Measurements from ENCODE around the gene SELENOH.

DNA sequence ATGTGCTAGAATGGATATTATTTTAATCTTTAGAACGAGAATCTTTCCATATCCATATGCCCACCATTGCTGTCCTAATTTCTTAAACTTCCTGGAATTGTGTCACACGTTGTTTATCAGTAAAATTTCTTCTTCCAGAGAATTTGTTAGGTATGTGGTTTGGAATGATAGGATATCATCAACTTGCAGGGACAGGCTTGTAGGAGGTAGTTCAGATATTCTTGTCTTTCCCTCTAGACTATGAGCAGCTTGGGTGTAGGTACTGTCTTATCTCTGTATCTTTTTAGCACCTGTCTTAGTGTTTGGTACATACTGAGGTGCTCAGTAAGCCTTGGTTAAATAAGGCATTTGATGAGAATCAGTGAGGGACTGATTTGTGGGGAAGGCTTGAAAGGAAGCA lies 23.7 kb downstream of the SELENOH start:
- TF ChIP-seq PPARA (CRISPR knock-in tag; IDR thresholded peaks at IDR 0.05; ENCODE audit: borderline replicate concordance) (no peak), RARB (CRISPR knock-in tag; IDR thresholded peaks at IDR 0.05) (no peak), ZFP30 (CRISPR knock-in tag; IDR thresholded peaks at IDR 0.05) (no peak), ZNF70 (CRISPR knock-in tag; IDR thresholded peaks at IDR 0.05) (no peak), GLIS3 (CRISPR knock-in tag; IDR thresholded peaks at IDR 0.05) (no peak), ESRRG (CRISPR knock-in tag; IDR thresholded peaks at IDR 0.05) (no peak), ZNF565 (CRISPR knock-in tag; conservative IDR thresholded peaks at IDR 0.05; ENCODE audit: low read depth) (no peak)
- TF ChIP-seq, protein P1, sequence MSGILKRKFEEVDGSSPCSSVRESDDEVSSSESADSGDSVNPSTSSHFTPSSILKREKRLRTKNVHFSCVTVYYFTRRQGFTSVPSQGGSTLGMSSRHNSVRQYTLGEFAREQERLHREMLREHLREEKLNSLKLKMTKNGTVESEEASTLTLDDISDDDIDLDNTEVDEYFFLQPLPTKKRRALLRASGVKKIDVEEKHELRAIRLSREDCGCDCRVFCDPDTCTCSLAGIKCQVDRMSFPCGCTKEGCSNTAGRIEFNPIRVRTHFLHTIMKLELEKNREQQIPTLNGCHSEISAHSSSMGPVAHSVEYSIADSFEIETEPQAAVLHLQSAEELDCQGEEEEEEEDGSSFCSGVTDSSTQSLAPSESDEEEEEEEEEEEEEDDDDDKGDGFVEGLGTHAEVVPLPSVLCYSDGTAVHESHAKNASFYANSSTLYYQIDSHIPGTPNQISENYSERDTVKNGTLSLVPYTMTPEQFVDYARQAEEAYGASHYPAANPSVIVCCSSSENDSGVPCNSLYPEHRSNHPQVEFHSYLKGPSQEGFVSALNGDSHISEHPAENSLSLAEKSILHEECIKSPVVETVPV (CRISPR knock-in tag; IDR thresholded peaks at IDR 0.05): no peak

All from SK-N-SH treated with all-trans-retinoic acid at 6 μM for 48 hours (cell line).